Activated T-helper 1 cell treated with anti-CD3 and anti-CD28 coated beads, Interleukin-12 subunit alpha, Interleukin-12 subunit beta, Interleukin-2, Interleukin-4 antibody, amounts not matched to agents 30 ng/mL and 10 ng/mL and 1 ng/mL, durations not matched to agents 14 hours and 24 hours and 36 hours (primary cell): ENCODE results near the gene GLIS1. TPM values are rescaled to one million over a fixed set of nuclear protein-coding genes. Genes with fewer than 3 reads are reported as not detected.

Experiments used
- DNase-seq: peaks from one replicate; pipeline ENCODE4 v3.0.0; 2021; ENCODE audit warnings: low spot score
- H3K27ac Mint-ChIP-seq: one replicate; pipeline ENCODE4 v1.8.0; 2021; ENCODE audit warnings: mild to moderate bottlenecking, mixed read lengths
- H3K27me3 Mint-ChIP-seq: one replicate; pipeline ENCODE4 v1.8.0; 2022; ENCODE audit warnings: mild to moderate bottlenecking, moderate library complexity, mixed read lengths; ENCODE audit not compliant: insufficient read depth
- H3K36me3 Mint-ChIP-seq: one replicate; pipeline ENCODE4 v1.8.0; 2021; ENCODE audit warnings: low read depth, mixed read lengths
- H3K4me1 Mint-ChIP-seq: one replicate; pipeline ENCODE4 v1.8.0; 2021; ENCODE audit warnings: low read depth, mixed read lengths
- H3K4me3 Mint-ChIP-seq: one replicate; pipeline ENCODE4 v1.8.0; 2021; ENCODE audit warnings: mild to moderate bottlenecking, moderate library complexity, mixed read lengths
- H3K9me3 Mint-ChIP-seq: one replicate; pipeline ENCODE4 v1.8.0; 2021; ENCODE audit warnings: mixed read lengths
- intact Hi-C: fragments of 100-400 bp; cut with micrococcal nuclease; formaldehyde crosslinking; loops from one replicate; pipeline ENCODE4 v1.15.1; 2024
- total RNA-seq: library from RNA; stranded (reverse); gene quantifications from 2 replicates; pipeline ENCODE4 v1.2.3, GENCODE V29; 2022

The GLIS1 gene
- total RNA-seq, 1 donor from 2014 or later, result 0.05 TPM

DNA sequence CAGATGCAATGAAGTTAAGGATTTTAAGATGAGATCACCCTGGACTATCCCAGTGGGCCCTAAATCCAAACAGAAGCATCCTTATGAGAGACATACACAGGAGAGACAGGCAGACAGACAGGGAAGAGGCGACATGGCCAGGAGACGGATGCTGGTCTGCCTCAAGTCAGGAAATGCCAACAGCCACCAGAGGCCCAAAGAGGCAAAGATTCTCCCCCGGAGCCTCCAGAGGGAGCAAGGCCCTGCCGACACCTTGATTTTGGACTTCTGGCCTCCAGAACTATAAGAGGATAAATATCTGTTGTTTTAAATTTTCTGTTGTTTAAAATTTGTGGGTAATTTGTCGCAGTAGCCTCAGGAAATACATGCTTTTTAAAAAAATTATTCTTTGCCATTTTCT lies 116.4 kb downstream of the GLIS1 start:
- H3K4me3 Mint-ChIP-seq, result no peak overlapping the region
- intact Hi-C loops, result no loop called here

DNA sequence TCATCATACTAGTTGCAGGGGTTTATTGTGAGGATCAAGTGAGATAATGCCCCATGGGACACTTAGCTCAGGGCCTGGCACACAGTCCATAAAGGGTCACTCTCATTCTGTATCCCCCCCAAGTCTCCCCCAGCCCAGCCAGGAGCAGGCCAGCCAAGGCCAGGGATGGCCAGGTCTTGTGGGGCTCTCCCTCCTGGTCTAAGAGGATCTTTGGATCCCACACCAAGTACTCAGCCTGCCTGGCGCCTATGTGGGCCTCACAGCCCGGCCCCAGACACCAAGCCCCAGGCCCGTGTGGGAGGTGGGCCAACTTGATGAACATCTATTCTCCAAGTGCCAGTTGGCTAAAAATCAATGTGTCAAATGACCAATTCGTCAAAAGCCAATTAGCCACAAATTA lies 117.8 kb downstream of the GLIS1 start:
- no peaks in the 10 kb centered on the region for H3K36me3 Mint-ChIP-seq
- no peak overlapping the region for H3K27ac Mint-ChIP-seq
- intact Hi-C loops, result no loop called here
- no peaks in the 10 kb centered on the region for H3K9me3 Mint-ChIP-seq
- no peaks in the 10 kb centered on the region for H3K4me1 Mint-ChIP-seq
- no peak overlapping the region for H3K4me3 Mint-ChIP-seq
- H3K27me3 Mint-ChIP-seq, result peaks cover 4% of the 10 kb centered on the region
- DNase-seq, result no peak

More for the DNA sequence above, 116.4 kb downstream of the GLIS1 start:
- Mint-ChIP-seq H3K27me3 (peaks cover 7% of the 10 kb centered on the region), H3K27ac (no peak overlapping the region), H3K4me1 (no peaks in the 10 kb centered on the region), H3K36me3 (no peaks in the 10 kb centered on the region), H3K9me3 (no peaks in the 10 kb centered on the region)
- no peak for DNase-seq

DNA sequence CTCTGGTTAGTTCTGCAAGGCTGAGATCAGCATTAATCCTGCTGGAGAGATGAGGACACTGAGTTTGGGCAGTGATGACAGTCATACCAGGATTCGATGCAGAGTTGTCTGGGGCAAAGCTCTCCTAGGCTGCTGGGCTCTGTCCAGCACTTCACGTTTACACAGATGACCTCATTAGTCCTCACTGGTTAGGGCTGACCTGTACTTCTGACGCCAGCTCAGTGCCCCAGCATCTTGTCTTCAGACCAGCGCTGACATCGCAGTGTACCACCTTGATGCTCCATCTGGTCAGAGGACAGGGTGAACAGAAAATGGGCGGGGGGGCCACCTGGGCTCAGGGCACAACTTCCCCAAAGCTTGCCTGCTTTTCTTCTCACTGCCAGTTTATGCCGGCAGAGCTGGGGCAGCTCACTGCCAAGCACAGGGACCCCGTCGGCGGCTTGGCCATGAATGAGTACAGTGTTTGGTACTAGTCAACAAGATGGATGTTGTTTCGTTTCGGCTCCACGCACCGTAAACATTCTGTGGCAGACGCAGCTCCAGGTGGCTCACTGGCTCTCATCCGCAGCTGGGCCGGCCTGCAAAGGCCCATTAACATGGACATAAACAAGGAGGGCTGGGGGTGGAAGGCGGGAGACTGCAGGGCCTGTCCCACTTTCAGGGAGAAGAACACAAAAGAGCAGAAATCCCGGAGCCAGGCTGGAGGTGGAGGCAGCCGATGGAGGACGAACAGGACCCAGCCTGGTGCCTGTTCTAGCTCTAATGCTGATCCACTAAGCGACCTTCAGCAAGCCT lies 118.7 kb downstream of the GLIS1 start:
- Mint-ChIP-seq H3K27me3 (peaks cover 4% of the 10 kb centered on the region), H3K36me3 (no peaks in the 10 kb centered on the region), H3K27ac (no peak overlapping the region), H3K9me3 (no peaks in the 10 kb centered on the region), H3K4me1 (no peaks in the 10 kb centered on the region), H3K4me3 (no peak overlapping the region)
- intact Hi-C loops, result no loop called here
- DNase-seq, result no peak

DNA sequence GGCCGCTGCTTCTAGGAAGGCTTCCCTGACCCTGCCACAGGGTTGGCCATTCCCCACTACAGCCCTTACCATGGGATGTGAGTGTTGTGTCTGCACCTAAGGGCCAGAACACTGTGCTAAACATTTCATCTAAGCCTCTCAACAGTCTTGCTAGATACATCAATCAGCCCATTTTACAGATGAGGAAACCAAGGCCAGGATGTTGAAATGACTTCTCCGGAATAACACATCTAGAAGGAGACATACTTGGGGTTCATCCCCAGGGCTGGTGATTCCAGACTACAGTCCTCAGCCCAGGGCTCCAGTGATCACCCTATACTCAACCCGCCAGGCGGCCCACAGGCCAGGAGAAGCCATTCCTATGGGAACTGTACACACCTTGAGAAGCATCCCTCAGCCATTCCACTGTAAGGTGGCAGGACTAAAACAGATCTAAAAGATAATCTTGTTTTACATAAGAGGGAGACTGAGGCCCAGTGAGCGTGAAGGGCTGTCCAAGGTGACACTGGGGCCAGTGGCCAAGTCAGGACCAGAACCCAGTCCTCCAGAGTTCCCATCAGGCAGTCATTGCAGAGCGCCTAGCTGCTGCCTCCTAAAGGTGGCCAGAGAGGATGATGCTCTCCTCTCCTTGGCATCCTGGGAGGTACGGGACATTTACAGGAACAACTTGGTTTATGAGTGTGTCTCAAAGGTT lies 119.5 kb downstream of the GLIS1 start:
- no peak overlapping the region for H3K27ac Mint-ChIP-seq
- no peaks in the 10 kb centered on the region for H3K9me3 Mint-ChIP-seq
- intact Hi-C loops, result no loop called here
- H3K36me3 Mint-ChIP-seq, result no peaks in the 10 kb centered on the region
- no peak overlapping the region for H3K4me3 Mint-ChIP-seq
- DNase-seq, result no peak
- H3K4me1 Mint-ChIP-seq, result no peaks in the 10 kb centered on the region
- peaks cover 6% of the 10 kb centered on the region for H3K27me3 Mint-ChIP-seq

DNA sequence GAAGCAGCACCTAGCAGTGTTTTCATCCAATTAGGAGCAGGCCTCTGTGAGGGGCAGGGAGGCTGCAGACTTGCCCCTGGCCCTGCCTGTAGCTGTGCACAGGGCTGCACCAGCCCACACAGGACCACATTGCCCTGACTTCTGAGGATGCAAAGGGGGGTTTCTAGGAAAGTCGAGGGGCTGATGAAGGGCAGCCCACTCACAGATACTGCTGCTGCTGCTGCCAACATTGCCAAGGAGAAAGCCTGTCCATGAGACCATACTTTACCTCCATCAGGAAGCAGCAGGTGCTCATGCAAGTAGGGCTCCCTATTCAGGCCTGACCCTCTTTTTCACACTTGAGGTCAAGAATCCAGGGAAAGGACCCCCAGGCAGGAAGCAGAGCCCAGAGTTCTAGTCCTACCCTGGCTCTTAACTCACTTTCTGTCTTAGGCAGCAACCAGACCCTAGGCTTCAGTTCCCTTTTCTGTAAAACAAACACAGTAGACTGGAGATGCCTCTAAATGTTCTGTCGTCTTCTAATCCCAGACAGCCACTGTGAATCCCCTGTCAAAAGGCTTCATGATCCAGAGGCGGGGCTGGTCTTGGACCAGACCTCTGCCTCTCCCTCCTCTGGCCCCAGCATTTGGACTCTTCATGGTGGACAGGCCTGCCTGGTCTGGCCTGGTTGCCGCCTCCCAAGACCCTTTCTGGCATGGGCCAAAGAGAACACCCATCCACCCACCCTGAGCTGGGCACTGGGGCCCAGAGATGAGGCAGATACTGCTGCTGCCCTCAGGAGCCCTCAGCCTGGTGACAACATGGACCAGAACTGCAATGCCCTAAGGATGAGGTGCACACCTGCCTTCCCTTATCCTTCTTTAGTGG lies 120.2 kb downstream of the GLIS1 start:
- H3K9me3 Mint-ChIP-seq, result no peaks in the 10 kb centered on the region
- no peak for DNase-seq
- intact Hi-C loops, result no loop called here
- H3K4me3 Mint-ChIP-seq, result no peak overlapping the region
- H3K4me1 Mint-ChIP-seq, result no peaks in the 10 kb centered on the region
- H3K36me3 Mint-ChIP-seq, result no peaks in the 10 kb centered on the region
- no peak overlapping the region for H3K27ac Mint-ChIP-seq
- H3K27me3 Mint-ChIP-seq, result peaks cover 2% of the 10 kb centered on the region

DNA sequence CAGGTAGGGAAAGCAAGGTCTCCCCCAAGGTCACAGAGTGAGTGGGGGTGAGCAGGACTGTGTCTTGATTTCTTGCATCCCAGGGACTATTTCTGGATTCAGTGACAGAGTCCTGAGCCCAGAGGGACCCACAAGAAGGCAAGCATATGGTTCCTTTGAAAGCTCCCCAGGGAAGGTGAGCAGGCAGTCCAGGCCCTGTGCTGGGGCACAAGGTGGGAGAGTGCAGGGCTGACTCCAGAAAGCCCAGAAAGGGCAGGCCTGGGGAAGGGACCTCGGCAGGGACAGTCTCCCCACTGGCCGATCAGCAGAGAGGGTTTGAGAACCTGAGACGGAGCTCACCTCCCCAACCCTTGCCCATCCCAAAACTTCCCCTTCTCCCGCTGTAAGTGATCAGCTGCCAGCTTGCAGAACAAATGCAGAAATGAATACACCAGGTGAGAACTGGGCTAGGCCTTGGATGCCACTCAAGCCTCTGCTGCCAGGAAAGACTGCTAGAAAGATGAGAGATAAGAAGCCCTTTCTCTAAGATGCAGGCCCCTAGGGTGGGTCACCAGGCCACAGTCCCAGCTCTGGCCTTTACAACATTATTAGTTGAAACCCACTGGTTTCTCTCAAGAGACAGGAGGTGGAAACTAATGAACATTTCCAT lies 121.0 kb downstream of the GLIS1 start:
- no peak for DNase-seq
- Mint-ChIP-seq H3K4me3 (no peak overlapping the region), H3K9me3 (no peaks in the 10 kb centered on the region), H3K36me3 (no peaks in the 10 kb centered on the region), H3K27me3 (peaks cover 2% of the 10 kb centered on the region), H3K4me1 (no peaks in the 10 kb centered on the region), H3K27ac (no peak overlapping the region)
- intact Hi-C loops, result no loop called here

DNA sequence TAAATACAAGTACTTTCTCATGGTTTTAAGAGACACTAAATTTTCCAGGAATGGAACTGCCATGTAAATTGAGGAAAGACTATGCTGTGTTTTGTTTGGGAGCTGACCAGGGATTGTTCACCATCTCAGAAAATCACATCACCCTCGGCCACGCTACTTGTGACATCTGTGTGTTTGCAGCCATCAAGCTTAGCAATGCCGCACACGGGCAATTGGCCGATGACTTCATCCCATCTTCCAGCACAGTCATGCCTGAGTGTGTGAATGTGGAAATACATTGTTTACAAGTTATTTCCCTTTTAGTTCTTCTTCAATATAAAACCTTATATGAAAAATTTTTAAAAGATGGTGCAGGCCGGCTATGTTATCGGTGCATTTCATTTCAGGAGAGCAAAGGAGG lies 121.6 kb downstream of the GLIS1 start:
- Mint-ChIP-seq H3K4me1 (no peaks in the 10 kb centered on the region), H3K4me3 (no peak overlapping the region), H3K27ac (no peak overlapping the region), H3K27me3 (peaks cover 4% of the 10 kb centered on the region), H3K36me3 (no peaks in the 10 kb centered on the region), H3K9me3 (no peaks in the 10 kb centered on the region)
- DNase-seq, result no peak
- intact Hi-C loops, result no loop called here

DNA sequence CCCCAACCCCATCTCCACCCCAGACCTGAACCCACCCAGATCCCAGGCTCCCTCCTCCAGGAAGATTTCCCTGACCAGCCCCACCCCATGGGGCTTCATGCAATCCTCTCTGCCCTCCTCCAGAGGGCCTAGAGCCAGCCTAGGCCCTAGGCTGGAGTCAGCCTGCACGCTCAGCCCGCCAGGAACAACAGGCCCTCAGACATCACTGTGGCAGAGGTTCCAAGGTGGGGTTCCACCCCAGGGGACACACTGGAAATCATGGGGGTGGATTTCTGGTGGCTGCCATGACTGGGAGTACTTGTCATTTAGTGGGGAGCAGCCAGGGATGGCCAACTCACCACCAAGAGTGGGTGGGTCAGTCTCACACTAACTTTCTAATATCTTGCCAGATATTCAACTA lies 122.0 kb downstream of the GLIS1 start:
- Mint-ChIP-seq H3K36me3 (no peaks in the 10 kb centered on the region), H3K4me3 (no peak overlapping the region), H3K27ac (no peak overlapping the region), H3K27me3 (peaks cover 4% of the 10 kb centered on the region), H3K4me1 (no peaks in the 10 kb centered on the region), H3K9me3 (no peaks in the 10 kb centered on the region)
- intact Hi-C loops, result no loop called here
- DNase-seq, result no peak

DNA sequence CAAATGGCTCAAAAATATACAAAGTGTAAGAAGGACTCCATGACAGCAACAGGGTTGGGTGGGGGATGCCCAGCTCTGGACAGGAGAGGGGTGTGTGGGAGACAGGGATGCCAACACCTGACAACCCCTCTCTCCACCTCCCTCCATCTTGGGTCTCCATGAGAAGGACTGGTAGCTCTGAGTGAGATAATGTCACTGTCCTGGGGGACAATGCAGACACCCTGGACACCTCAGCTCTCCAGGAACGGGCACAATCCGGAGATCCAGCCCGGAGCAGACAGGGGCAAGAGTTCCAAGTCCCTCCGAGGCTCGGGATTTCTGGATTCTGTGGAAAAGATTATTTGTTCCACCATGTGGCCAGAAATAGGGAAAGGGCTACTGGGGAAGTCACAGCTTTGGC lies 122.5 kb downstream of the GLIS1 start:
- Mint-ChIP-seq H3K27ac (no peak overlapping the region), H3K4me1 (no peaks in the 10 kb centered on the region), H3K27me3 (peaks cover 4% of the 10 kb centered on the region), H3K36me3 (no peaks in the 10 kb centered on the region), H3K9me3 (peaks cover 3% of the 10 kb centered on the region), H3K4me3 (no peak overlapping the region)
- intact Hi-C loops, result no loop called here
- no peak for DNase-seq

DNA sequence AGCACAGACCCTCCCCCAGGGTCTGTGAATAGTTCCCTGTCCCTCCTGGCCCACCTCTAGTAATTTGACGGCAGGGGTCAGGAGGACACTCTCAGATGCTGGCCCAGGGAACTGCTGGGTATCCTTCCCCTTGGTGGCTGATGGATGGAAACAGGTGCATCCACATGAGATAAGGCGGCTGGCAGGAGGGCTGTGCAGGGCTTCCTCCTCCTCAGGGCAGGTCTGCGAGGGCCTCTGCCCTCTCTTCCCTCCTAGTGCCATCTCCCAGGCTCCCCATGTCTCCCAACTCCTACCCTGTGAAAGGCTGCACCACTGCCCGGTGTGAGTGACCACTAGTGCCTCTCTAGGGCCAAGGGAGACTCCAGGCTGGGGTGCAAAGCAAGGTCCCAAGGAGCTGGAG lies 123.9 kb downstream of the GLIS1 start:
- Mint-ChIP-seq H3K4me1 (no peaks in the 10 kb centered on the region), H3K27me3 (peaks cover 6% of the 10 kb centered on the region), H3K4me3 (no peak overlapping the region), H3K27ac (no peak overlapping the region), H3K36me3 (peaks cover 1% of the 10 kb centered on the region), H3K9me3 (peaks cover 14% of the 10 kb centered on the region)
- intact Hi-C loops, result no loop called here
- no peak for DNase-seq

DNA sequence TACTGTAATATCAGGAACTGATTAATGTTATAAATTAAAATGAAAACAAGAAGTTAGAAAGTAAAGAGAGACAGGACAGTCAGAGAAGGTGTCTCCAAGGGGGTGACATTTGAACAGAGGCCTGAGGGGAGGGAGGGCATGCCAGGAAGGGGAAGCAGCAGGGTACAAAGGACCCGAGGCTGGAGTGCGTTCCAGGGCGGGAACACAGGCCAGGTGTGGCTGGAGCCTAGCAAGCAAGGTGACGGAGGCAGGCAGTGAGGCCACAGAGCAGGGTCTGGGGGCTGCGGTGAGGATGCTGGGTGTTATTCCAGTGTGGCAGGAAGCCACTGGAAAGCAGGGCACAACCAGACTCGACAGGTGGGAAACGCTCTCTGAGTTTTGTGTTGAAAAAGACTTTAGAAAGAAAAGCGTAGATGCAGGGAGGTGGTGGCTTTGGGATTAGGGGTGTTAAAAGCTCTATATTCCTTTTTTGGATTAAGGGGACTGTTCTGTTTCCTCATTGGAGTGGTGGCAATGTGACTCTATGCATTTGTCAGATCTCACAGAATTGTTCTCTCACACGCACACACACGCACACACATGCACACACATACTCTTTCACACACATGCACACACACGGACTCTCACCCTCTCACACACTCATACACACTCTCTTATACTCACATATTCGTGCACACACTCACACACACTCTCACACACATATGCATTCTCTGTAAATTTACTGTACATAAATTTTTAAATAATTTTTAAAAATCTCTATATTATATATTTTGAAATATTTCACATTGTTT lies 124.5 kb downstream of the GLIS1 start:
- H3K27me3 Mint-ChIP-seq, result peaks cover 8% of the 10 kb centered on the region
- H3K27ac Mint-ChIP-seq, result no peak overlapping the region
- DNase-seq, result no peak
- peaks cover 2% of the 10 kb centered on the region for H3K36me3 Mint-ChIP-seq
- H3K4me3 Mint-ChIP-seq, result no peak overlapping the region
- intact Hi-C loops, result no loop called here
- H3K9me3 Mint-ChIP-seq, result peaks cover 16% of the 10 kb centered on the region
- no peaks in the 10 kb centered on the region for H3K4me1 Mint-ChIP-seq

DNA sequence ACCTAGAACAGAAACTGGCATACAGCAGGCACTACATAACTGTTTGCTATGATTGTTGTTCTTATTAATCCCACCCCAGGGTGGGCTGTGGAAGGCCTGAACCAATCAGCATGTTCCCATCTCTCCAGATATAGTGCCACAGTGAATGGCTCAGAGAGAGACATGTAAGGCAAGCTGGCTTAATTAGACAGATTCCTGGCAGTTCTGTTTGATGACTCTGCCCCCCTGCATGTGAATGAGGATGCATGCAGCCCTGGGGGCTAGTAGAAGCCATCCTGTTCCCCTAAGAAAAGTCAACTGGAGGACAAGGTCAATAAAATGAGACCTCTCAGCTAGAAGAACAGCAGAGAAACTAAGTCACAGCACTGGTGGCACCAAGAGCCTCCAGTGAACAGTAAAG lies 130.3 kb downstream of the GLIS1 start:
- no peak for DNase-seq
- Mint-ChIP-seq H3K27me3 (peaks cover 16% of the 10 kb centered on the region), H3K4me3 (no peak overlapping the region), H3K36me3 (peaks cover 2% of the 10 kb centered on the region), H3K4me1 (no peaks in the 10 kb centered on the region), H3K27ac (no peak overlapping the region), H3K9me3 (peaks cover 17% of the 10 kb centered on the region)
- intact Hi-C loops, result no loop called here
